Tongue (tissue), 1 donor: ENCODE results near the gene KNDC1. TPM values are rescaled to one million over a fixed set of nuclear protein-coding genes. Genes with fewer than 3 reads are reported as not detected.

Experiments
- total RNA-seq: library from RNA; depleted of rRNA; stranded (reverse); fragments of >200 nt; gene quantifications from one replicate; pipeline ENCODE4 v1.2.3, GENCODE V29; 2014

The KNDC1 gene
- total RNA-seq, 1 donor from 2014 or later, result 1.7 TPM

Other genes with a start within 250 kb of the KNDC1 start
- gene CFAP46, start 217.6 kb upstream of the KNDC1 start, total RNA-seq, result 0.41 TPM
- gene ADGRA1, start 72.3 kb upstream of the KNDC1 start, total RNA-seq, result 3.3 TPM
- gene UTF1, start 70.0 kb downstream of the KNDC1 start, total RNA-seq, result not detected
- gene VENTX, start 77.6 kb downstream of the KNDC1 start, total RNA-seq, result not detected
- 6.7 TPM for gene ADAM8, start 116.6 kb downstream of the KNDC1 start, total RNA-seq
- 47.7 TPM for gene TUBGCP2, start 148.7 kb downstream of the KNDC1 start, total RNA-seq
- 27.6 TPM for gene ZNF511, start 148.7 kb downstream of the KNDC1 start, total RNA-seq
- not detected for gene CALY, start 176.7 kb downstream of the KNDC1 start, total RNA-seq
- not detected for gene PRAP1, start 187.2 kb downstream of the KNDC1 start, total RNA-seq
- gene FUOM, start 197.8 kb downstream of the KNDC1 start, total RNA-seq, result 8.4 TPM
- gene ECHS1, start 213.1 kb downstream of the KNDC1 start, total RNA-seq, result 74.7 TPM
- gene PAOX, start 219.0 kb downstream of the KNDC1 start, total RNA-seq, result 8.0 TPM
- 23.4 TPM for gene MTG1, start 233.9 kb downstream of the KNDC1 start, total RNA-seq